Panc1 (cell line): ENCODE measurements around the gene HEXD. TPM values are rescaled to one million over a fixed set of nuclear protein-coding genes. Genes with fewer than 3 reads are reported as not detected.
"Not testable (repeated sequence)": the region's sequence is repeated elsewhere in the genome, so short reads cannot be mapped to it uniquely, and the experiment has no call there.

Source experiments
- ATAC-seq: fragments of 200-7000 bp; cut with Tn5 transposase; 2 replicates; pipeline ENCODE4 v1.9.1; 2020; ENCODE audit warnings: mild to moderate bottlenecking, moderate library complexity
- BruUV-seq: library from RNA; stranded (reverse); fragments of 400-500 nt; replicated peaks from 2 replicates; lab custom pipeline; 2021; lab: Mats Ljungman, UMichigan
- CTCF ChIA-PET: fragments of 300-600 bp; sonication (Branson Sonifier 250); formaldehyde crosslinking; loops from one replicate; lab custom pipeline; 2022; ENCODE audit warnings: antibody characterized with exemption; lab: Charles Lee
- POLR2A ChIA-PET: fragments of 300-600 bp; sonication (Branson Sonifier 250); formaldehyde crosslinking; loops from one replicate; lab custom pipeline; 2022; ENCODE audit warnings: antibody characterized with exemption; lab: Charles Lee
- DNase-seq: peaks from one replicate; pipeline ENCODE4 v3.0.0-alpha.2; 2010; ENCODE audit warnings: low read depth, low spot score
- H3K27ac ChIP-seq: 2 replicates; pipeline ENCODE4 v1.5.1; 2011; ENCODE audit warnings: mild to moderate bottlenecking, low read length, inconsistent platforms
- H3K27me3 ChIP-seq: fragments of 200-500 bp; sonication (Bioruptor generic); 2 replicates; pipeline ENCODE4 v1.6.0; 2014; ENCODE audit warnings: low read length, inconsistent platforms; ENCODE audit not compliant: control insufficient read depth, insufficient read depth
- H3K36me3 ChIP-seq: fragments of 200-500 bp; sonication (Bioruptor generic); 2 replicates; pipeline ENCODE4 v1.5.1; 2014; ENCODE audit warnings: inconsistent platforms, mild to moderate bottlenecking, low read length, moderate library complexity; ENCODE audit not compliant: control insufficient read depth, insufficient read depth
- H3K4me1 ChIP-seq: 2 replicates; pipeline ENCODE4 v1.5.1; 2011; ENCODE audit warnings: inconsistent platforms, mild to moderate bottlenecking, low read length, moderate library complexity; ENCODE audit not compliant: control insufficient read depth, insufficient read depth
- H3K4me3 ChIP-seq, 2 experiments: 2 replicates each; pipeline ENCODE4 v1.5.1; 2011 to 2012; ENCODE audit warnings: low read depth in 2 of 2, low read length in 2 of 2, mild to moderate bottlenecking in 2 of 2, inconsistent platforms in 1 of 2, moderate library complexity in 1 of 2
- H3K9me3 ChIP-seq: fragments of 200-500 bp; sonication (Bioruptor generic); 2 replicates; pipeline ENCODE4 v1.5.1; 2014; ENCODE audit warnings: low read depth, mild to moderate bottlenecking, inconsistent platforms, low read length, moderate library complexity; ENCODE audit not compliant: control insufficient read depth, insufficient read depth
- CTCF ChIP-seq: fragments of 450-650 bp; IDR thresholded peaks from 2 replicates; pipeline ENCODE4 v1.5.1; 2017; ENCODE audit warnings: mild to moderate bottlenecking
- POLR2AphosphoS5 ChIP-seq: IDR thresholded peaks from 2 replicates; pipeline ENCODE4 v1.6.1; 2012; ENCODE audit warnings: mild to moderate bottlenecking, low read depth, low read length, moderate library complexity
- SIN3A ChIP-seq: IDR thresholded peaks from 2 replicates; pipeline ENCODE4 v1.6.1; 2012; ENCODE audit warnings: low read depth, mild to moderate bottlenecking, low read length, moderate library complexity, borderline replicate concordance; ENCODE audit not compliant: insufficient read depth
- TCF7L2 ChIP-seq: IDR thresholded peaks from 2 replicates; pipeline ENCODE4 v1.6.1; 2011; ENCODE audit warnings: mild to moderate bottlenecking, low read depth, low read length, inconsistent platforms
- in situ Hi-C: cut with HindIII; loops from 2 replicates; pipeline ENCODE4 v1.10.0; 2016; ENCODE audit warnings: low sequenced_read_pairs, low pct_unique_long_range_greater_than_20kb
- intact Hi-C: fragments of 100-400 bp; cut with micrococcal nuclease; formaldehyde crosslinking; loops from one replicate; pipeline ENCODE4 v1.10.0; 2022; ENCODE audit not compliant: unreplicated experiment
- total RNA-seq: library from RNA; stranded (reverse); gene quantifications from one replicate; pipeline ENCODE4 v1.2.1, GENCODE V29; 2021; ENCODE audit not compliant: unreplicated experiment
- TF ChIP-seq, protein P1 (sequence below), 2 experiments: IDR thresholded peaks; 2 replicates each; pipeline ENCODE4 v1.6.1; 2011 to 2012; ENCODE audit warnings: low read depth in 2 of 2, control low read depth in 1 of 2, low read length in 1 of 2, mild to moderate bottlenecking in 1 of 2, moderate library complexity in 1 of 2; ENCODE audit not compliant: insufficient read depth in 1 of 2

The HEXD gene
- total RNA-seq, 1 experiment from 2014 or later: 25.6 TPM

DNA sequence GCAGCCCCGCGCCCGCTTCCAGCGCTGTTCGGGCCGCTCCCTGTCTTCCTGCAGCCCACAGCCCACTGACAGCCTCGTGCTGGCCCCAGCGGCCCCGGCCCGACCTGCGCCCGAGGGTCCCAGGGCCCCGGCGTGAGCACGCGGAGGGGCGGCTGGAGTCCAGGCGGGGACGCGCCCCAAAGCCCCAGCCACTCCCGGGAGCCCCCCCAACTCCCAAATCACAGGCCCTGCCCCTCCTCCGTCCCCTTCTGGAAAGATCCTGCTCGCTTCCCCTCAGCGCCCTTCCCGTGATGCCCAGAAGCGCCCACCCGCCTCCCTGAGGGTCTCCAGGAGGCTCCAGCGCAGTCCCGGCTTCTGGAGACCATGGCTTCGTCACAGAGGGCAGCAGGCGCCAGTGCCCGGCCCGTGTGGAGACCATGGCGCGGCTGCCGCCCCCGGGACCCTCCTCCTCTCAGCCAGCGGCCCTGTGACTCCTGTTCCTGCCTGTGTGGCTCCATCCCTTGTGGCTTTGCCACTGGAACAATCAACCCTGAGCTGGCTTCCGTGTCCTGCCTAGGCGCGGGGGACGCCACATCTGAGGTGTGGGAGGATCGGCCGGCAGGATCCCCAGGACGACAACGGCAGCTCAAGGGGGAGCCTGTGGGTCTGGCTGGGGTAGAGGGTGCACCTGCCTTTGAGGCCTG is 42.6 kb upstream of the HEXD start:
- no peak for ATAC-seq
- ChIA-PET CTCF (no interaction called here), POLR2A (no interaction called here)
- Histone ChIP-seq H3K27me3 (no peaks in the 10 kb centered on the region), H3K36me3 (no peaks in the 10 kb centered on the region), H3K4me1 (no peaks in the 10 kb centered on the region), H3K9me3 (no peaks in the 10 kb centered on the region), H3K27ac (no peak overlapping the region), H3K4me3 (no peak overlapping the region)
- in situ Hi-C loops (no loop called here), intact Hi-C loops (no loop called here)
- DNase-seq: no peak
- BruUV-seq: no TSS peak
- TF ChIP-seq, protein P1, sequence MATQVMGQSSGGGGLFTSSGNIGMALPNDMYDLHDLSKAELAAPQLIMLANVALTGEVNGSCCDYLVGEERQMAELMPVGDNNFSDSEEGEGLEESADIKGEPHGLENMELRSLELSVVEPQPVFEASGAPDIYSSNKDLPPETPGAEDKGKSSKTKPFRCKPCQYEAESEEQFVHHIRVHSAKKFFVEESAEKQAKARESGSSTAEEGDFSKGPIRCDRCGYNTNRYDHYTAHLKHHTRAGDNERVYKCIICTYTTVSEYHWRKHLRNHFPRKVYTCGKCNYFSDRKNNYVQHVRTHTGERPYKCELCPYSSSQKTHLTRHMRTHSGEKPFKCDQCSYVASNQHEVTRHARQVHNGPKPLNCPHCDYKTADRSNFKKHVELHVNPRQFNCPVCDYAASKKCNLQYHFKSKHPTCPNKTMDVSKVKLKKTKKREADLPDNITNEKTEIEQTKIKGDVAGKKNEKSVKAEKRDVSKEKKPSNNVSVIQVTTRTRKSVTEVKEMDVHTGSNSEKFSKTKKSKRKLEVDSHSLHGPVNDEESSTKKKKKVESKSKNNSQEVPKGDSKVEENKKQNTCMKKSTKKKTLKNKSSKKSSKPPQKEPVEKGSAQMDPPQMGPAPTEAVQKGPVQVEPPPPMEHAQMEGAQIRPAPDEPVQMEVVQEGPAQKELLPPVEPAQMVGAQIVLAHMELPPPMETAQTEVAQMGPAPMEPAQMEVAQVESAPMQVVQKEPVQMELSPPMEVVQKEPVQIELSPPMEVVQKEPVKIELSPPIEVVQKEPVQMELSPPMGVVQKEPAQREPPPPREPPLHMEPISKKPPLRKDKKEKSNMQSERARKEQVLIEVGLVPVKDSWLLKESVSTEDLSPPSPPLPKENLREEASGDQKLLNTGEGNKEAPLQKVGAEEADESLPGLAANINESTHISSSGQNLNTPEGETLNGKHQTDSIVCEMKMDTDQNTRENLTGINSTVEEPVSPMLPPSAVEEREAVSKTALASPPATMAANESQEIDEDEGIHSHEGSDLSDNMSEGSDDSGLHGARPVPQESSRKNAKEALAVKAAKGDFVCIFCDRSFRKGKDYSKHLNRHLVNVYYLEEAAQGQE (IDR thresholded peaks at IDR 0.05; ENCODE audit: insufficient read depth in 1 of 2, low read depth in 2 of 2, low read length in 1 of 2): no peak
- no peak for TF ChIP-seq CTCF
- TF ChIP-seq TCF7L2: no peak
- no peak for TF ChIP-seq POLR2AphosphoS5
- TF ChIP-seq SIN3A: no peak

DNA sequence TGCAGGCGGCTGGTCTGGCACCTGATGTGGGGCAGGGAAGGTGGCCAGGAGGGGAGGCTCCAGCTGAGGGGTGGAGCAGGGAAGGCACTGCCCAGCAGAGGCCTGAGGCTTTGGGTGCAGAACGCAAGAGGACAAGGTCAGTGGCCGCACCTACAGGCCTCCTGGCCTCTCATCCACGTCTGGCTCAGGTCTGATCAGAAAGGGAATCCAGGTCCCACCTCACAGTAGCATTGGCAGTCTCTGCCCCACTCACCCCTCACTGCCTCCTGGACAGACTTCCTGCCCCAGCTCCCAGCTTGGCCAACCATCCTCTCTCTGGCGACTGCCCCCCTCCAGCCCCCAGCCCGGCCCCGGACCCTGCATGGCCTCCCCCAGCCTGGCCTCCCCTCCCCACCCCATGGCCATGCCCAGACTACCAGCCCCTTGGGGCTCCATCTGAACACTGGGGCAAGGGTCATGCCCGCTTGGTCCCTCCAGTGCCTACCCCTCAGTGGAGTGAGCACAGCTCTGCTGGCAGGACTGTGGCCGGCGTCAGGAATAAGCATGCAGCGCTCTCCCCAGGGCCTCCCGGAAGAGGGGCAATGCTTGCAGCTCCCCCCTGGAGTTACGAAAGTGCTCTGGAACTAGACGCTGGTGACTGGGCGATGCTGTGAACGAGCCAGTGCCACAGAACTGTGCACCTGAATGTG is 42.0 kb upstream of the HEXD start:
- Histone ChIP-seq H3K4me3 (no peak overlapping the region), H3K36me3 (no peaks in the 10 kb centered on the region), H3K9me3 (no peaks in the 10 kb centered on the region), H3K27me3 (no peaks in the 10 kb centered on the region), H3K27ac (no peak overlapping the region), H3K4me1 (peaks cover 4% of the 10 kb centered on the region)
- POLR2A ChIA-PET: no interaction called here
- intact Hi-C loops: no loop called here
- CTCF ChIA-PET: no interaction called here
- peak; percentile 16; the same call in 1 of the 2 replicates for ATAC-seq
- DNase-seq: no peak
- BruUV-seq: no TSS peak
- TF ChIP-seq TCF7L2: no peak
- TF ChIP-seq, protein P1 (IDR thresholded peaks at IDR 0.05; ENCODE audit: insufficient read depth in 1 of 2, low read depth in 2 of 2, low read length in 1 of 2): no peak
- TF ChIP-seq SIN3A: no peak
- no peak for TF ChIP-seq CTCF
- TF ChIP-seq POLR2AphosphoS5: no peak
- in situ Hi-C loops: no loop called here

DNA sequence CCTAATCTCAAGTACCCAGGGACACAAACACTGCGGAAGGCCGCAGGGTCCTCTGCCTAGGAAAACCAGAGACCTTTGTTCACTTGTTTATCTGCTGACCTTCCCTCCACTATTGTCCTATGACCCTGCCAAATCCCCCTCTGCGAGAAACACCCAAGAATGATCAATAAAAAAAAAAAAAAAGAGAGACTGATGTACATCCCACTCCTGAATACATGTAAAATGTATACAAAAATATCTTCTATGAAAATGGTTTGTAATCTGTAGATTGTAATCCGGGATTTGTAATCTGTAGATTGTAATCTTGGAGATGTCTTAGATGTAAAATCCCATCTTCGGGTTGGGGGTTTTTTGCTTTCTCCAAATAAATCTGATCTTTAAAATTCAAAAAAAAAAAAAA is 40.9 kb upstream of the HEXD start:
- H3K27ac ChIP-seq, in situ Hi-C loops, H3K4me1 ChIP-seq, BruUV-seq, H3K4me3 ChIP-seq, ATAC-seq, CTCF ChIA-PET, H3K27me3 ChIP-seq, H3K36me3 ChIP-seq, intact Hi-C loops, H3K9me3 ChIP-seq, DNase-seq: not testable (repeated sequence)
- POLR2A ChIA-PET: interaction anchor here (0.6 to 0.7 kb wide), 2 partner anchors 14 kb away, joined by 5 to 7 read pairs; no protein-coding TSS in a partner anchor
